Activated CD4-positive, alpha-beta T cell treated with anti-CD3 and anti-CD28 coated beads, Interleukin-2, amount 10 ng/mL, durations not matched to agents 24 days and 14 days (primary cell): ENCODE measurements around the gene FAM89B. TPM values are rescaled to one million over a fixed set of nuclear protein-coding genes. Genes with fewer than 3 reads are reported as not detected.

Source experiments
- DNase-seq: peaks from one replicate; pipeline ENCODE4 v3.0.0; 2022
- H3K27ac Mint-ChIP-seq: one replicate; pipeline ENCODE4 v1.8.0; 2022; ENCODE audit warnings: mild to moderate bottlenecking, mixed read lengths
- H3K27me3 Mint-ChIP-seq: one replicate; pipeline ENCODE4 v1.8.0; 2022; ENCODE audit warnings: mixed read lengths
- H3K36me3 Mint-ChIP-seq: one replicate; pipeline ENCODE4 v1.8.0; 2022; ENCODE audit warnings: low read depth, mild to moderate bottlenecking, mixed read lengths
- H3K4me1 Mint-ChIP-seq: one replicate; pipeline ENCODE4 v1.8.0; 2021; ENCODE audit warnings: mixed read lengths
- H3K4me3 Mint-ChIP-seq: one replicate; pipeline ENCODE4 v1.8.0; 2022; ENCODE audit warnings: mild to moderate bottlenecking, moderate library complexity, mixed read lengths
- H3K9me3 Mint-ChIP-seq: one replicate; pipeline ENCODE4 v1.8.0; 2021; ENCODE audit warnings: mixed read lengths
- intact Hi-C: fragments of 100-400 bp; cut with micrococcal nuclease; formaldehyde crosslinking; loops from one replicate; pipeline ENCODE4 v1.15.1; 2023
- total RNA-seq: library from RNA; stranded (reverse); gene quantifications from 2 replicates; pipeline ENCODE4 v1.2.3, GENCODE V29; 2022

Gene FAM89B
- total RNA-seq, 1 donor from 2014 or later = 42.4 TPM

GRCh38 chr11:65615950-65616574 lies 43.7 kb downstream of the FAM89B start:
- H3K36me3 Mint-ChIP-seq = peaks cover 41% of the 10 kb centered on the region
- peak overlapping the region; percentile 97 for H3K4me3 Mint-ChIP-seq
- H3K27ac Mint-ChIP-seq = peak overlapping the region; percentile 91
- no peaks in the 10 kb centered on the region for H3K9me3 Mint-ChIP-seq
- intact Hi-C loops = loop anchor here (1.0 to 2.0 kb wide), 9 partner anchors 22 to 386 kb away; partner anchors contain the start of genes BANF1, CFL1, EIF1AD and SIPA1
- peaks cover 30% of the 10 kb centered on the region for H3K4me1 Mint-ChIP-seq
- DNase-seq = no peak
- H3K27me3 Mint-ChIP-seq = peaks cover 3% of the 10 kb centered on the region

- intact Hi-C loops = loop anchor here (1.0 kb wide), 1 partner anchor 22 kb away; the partner anchor contains the start of gene SIPA1
- peak; percentile 78 for DNase-seq
- Mint-ChIP-seq H3K27ac (peak overlapping the region; percentile 91), H3K4me3 (peak overlapping the region; percentile 97), H3K9me3 (no peaks in the 10 kb centered on the region), H3K4me1 (peaks cover 26% of the 10 kb centered on the region), H3K27me3 (peaks cover 3% of the 10 kb centered on the region), H3K36me3 (peaks cover 44% of the 10 kb centered on the region)
Observed at GRCh38 chr11:65616575-65617001, 44.2 kb downstream of the FAM89B start.

- no peak for DNase-seq
- Mint-ChIP-seq H3K27ac (peak overlapping the region; percentile 91), H3K36me3 (peaks cover 44% of the 10 kb centered on the region), H3K9me3 (no peaks in the 10 kb centered on the region), H3K27me3 (peaks cover 3% of the 10 kb centered on the region), H3K4me3 (peak overlapping the region; percentile 97), H3K4me1 (peaks cover 22% of the 10 kb centered on the region)
- intact Hi-C loops = no loop called here
Observed at GRCh38 chr11:65617136-65617850, 45.0 kb downstream of the FAM89B start.

GRCh38 chr11:65617990-65618751 lies 45.8 kb downstream of the FAM89B start:
- Mint-ChIP-seq H3K36me3 (peaks cover 47% of the 10 kb centered on the region), H3K4me3 (no peak overlapping the region), H3K4me1 (peaks cover 16% of the 10 kb centered on the region), H3K27me3 (peaks cover 3% of the 10 kb centered on the region), H3K27ac (peak overlapping the region; percentile 51), H3K9me3 (no peaks in the 10 kb centered on the region)
- intact Hi-C loops = no loop called here
- DNase-seq = no peak

GRCh38 chr11:65618763-65619162 lies 46.4 kb downstream of the FAM89B start:
- Mint-ChIP-seq H3K4me3 (no peak overlapping the region), H3K36me3 (peaks cover 45% of the 10 kb centered on the region)

GRCh38 chr11:65619281-65619928 lies 47.1 kb downstream of the FAM89B start:
- intact Hi-C loops = no loop called here
- Mint-ChIP-seq H3K36me3 (peaks cover 47% of the 10 kb centered on the region), H3K4me3 (no peak overlapping the region), H3K4me1 (peaks cover 14% of the 10 kb centered on the region), H3K27ac (peak overlapping the region; percentile 41), H3K27me3 (peaks cover 3% of the 10 kb centered on the region), H3K9me3 (no peaks in the 10 kb centered on the region)
- DNase-seq = no peak

More at GRCh38 chr11:65618763-65619162, 46.4 kb downstream of the FAM89B start:
- intact Hi-C loops = no loop called here
- Mint-ChIP-seq H3K9me3 (no peaks in the 10 kb centered on the region), H3K27me3 (peaks cover 3% of the 10 kb centered on the region), H3K27ac (no peak overlapping the region), H3K4me1 (peaks cover 14% of the 10 kb centered on the region)
- DNase-seq = no peak

- H3K4me1 Mint-ChIP-seq = peaks cover 10% of the 10 kb centered on the region
- intact Hi-C loops = no loop called here
- H3K27ac Mint-ChIP-seq = no peak overlapping the region
Observed at GRCh38 chr11:65620666-65621065, 48.3 kb downstream of the FAM89B start.

GRCh38 chr11:65621460-65621859 lies 49.1 kb downstream of the FAM89B start:
- no peak for DNase-seq
- Mint-ChIP-seq H3K4me3 (no peak overlapping the region), H3K4me1 (peaks cover 8% of the 10 kb centered on the region), H3K9me3 (no peaks in the 10 kb centered on the region), H3K36me3 (peaks cover 54% of the 10 kb centered on the region), H3K27me3 (no peaks in the 10 kb centered on the region), H3K27ac (no peak overlapping the region)
- intact Hi-C loops = no loop called here

More at GRCh38 chr11:65620666-65621065, 48.3 kb downstream of the FAM89B start:
- Mint-ChIP-seq H3K27me3 (no peaks in the 10 kb centered on the region), H3K36me3 (peaks cover 51% of the 10 kb centered on the region), H3K9me3 (no peaks in the 10 kb centered on the region), H3K4me3 (no peak overlapping the region)
- no peak for DNase-seq

GRCh38 chr11:65622011-65622410 lies 49.7 kb downstream of the FAM89B start:
- Mint-ChIP-seq H3K27ac (no peak overlapping the region), H3K4me1 (peaks cover 2% of the 10 kb centered on the region), H3K27me3 (no peaks in the 10 kb centered on the region), H3K9me3 (no peaks in the 10 kb centered on the region), H3K36me3 (peaks cover 54% of the 10 kb centered on the region), H3K4me3 (no peak overlapping the region)
- intact Hi-C loops = no loop called here
- no peak for DNase-seq

- peaks cover 53% of the 10 kb centered on the region for H3K36me3 Mint-ChIP-seq
- H3K4me1 Mint-ChIP-seq = peaks cover 2% of the 10 kb centered on the region
- no peak overlapping the region for H3K4me3 Mint-ChIP-seq
- no peak overlapping the region for H3K27ac Mint-ChIP-seq
- intact Hi-C loops = no loop called here
- no peaks in the 10 kb centered on the region for H3K9me3 Mint-ChIP-seq
- no peak for DNase-seq
- H3K27me3 Mint-ChIP-seq = no peaks in the 10 kb centered on the region
Observed at GRCh38 chr11:65623177-65623576, 50.8 kb downstream of the FAM89B start.

Other genes with a start within 250 kb of the FAM89B start
- 76.6 and 81.0 TPM in 2 replicates for gene DPF2, start 238.7 kb upstream of the FAM89B start, total RNA-seq
- 1.2 and 1.6 TPM in 2 replicates for gene TIGD3, start 217.8 kb upstream of the FAM89B start, total RNA-seq
- gene SLC25A45, start 189.9 kb upstream of the FAM89B start, total RNA-seq = 15.5 and 16.8 TPM in 2 replicates
- 46.7 and 46.8 TPM in 2 replicates for gene FRMD8, start 185.9 kb upstream of the FAM89B start, total RNA-seq
- gene NEAT1, start 149.7 kb upstream of the FAM89B start, total RNA-seq = 410 and 411 TPM in 2 replicates
- 5,198 and 5,435 TPM in 2 replicates for gene MALAT1, start 73.5 kb upstream of the FAM89B start, total RNA-seq
- gene SCYL1, start 47.5 kb upstream of the FAM89B start, total RNA-seq = 94.2 and 95.8 TPM in 2 replicates
- 94.9 and 96.9 TPM in 2 replicates for gene LTBP3, start 14.2 kb upstream of the FAM89B start, total RNA-seq
- gene ZNRD2, start 2.1 kb upstream of the FAM89B start, total RNA-seq = 83.3 and 83.4 TPM in 2 replicates
- 167 and 173 TPM in 2 replicates for gene EHBP1L1, start 3.5 kb downstream of the FAM89B start, total RNA-seq
- 0.69 and 1.3 TPM in 2 replicates for gene KCNK7, start 23.3 kb downstream of the FAM89B start, total RNA-seq
- gene MAP3K11, start 41.7 kb downstream of the FAM89B start, total RNA-seq = 89.1 and 90.7 TPM in 2 replicates
- gene PCNX3, start 43.2 kb downstream of the FAM89B start, total RNA-seq = 52.0 and 55.1 TPM in 2 replicates
- 118 and 125 TPM in 2 replicates for gene SIPA1, start 65.6 kb downstream of the FAM89B start, total RNA-seq
- 95.7 and 98.2 TPM in 2 replicates for gene RELA, start 90.4 kb downstream of the FAM89B start, total RNA-seq
- 71.6 and 72.3 TPM in 2 replicates for gene KAT5, start 139.7 kb downstream of the FAM89B start, total RNA-seq
- 86.4 and 100.0 TPM in 2 replicates for gene RNASEH2C, start 148.3 kb downstream of the FAM89B start, total RNA-seq
- gene AP5B1, start 208.4 kb downstream of the FAM89B start, total RNA-seq = 20.1 and 21.1 TPM in 2 replicates
- 0.07 TPM in 1 of 2 replicates, not detected in the other for gene OVOL1, start 214.5 kb downstream of the FAM89B start, total RNA-seq